NCI-H2227 treated with DMSO at 0.1 percent for 48 hours (cell line): ENCODE measurements around the gene SPEM1.

Source experiments
- DNase-seq: peaks from one replicate; lab custom pipeline; 2025; lab: John Stamatoyannopoulos, UW

Gene SPEM1

GRCh38 chr17:7419819-7420610, at the start of gene SPEM1:
Gene SPEM1 (plus strand): TSS chr17:7420324. CDS start chr17:7420385, 61 bp downstream.
- no peak for DNase-seq

- no peak for DNase-seq
Measured at GRCh38 chr17:7370853-7371252, 49.3 kb upstream of the SPEM1 start.

- no peak for DNase-seq
Measured at GRCh38 chr17:7374353-7374752, 45.8 kb upstream of the SPEM1 start.

- DNase-seq, result no peak
Measured at GRCh38 chr17:7379134-7379533, 41.0 kb upstream of the SPEM1 start.

- no peak for DNase-seq
Measured at GRCh38 chr17:7380321-7380720, 39.8 kb upstream of the SPEM1 start.

GRCh38 chr17:7380855-7381683, 39.1 kb upstream of the SPEM1 start, which contains the start of gene TNK1:
Gene TNK1 (plus strand): TSS chr17:7381089. CDS start chr17:7382927, 1,838 bp downstream.
- no peak for DNase-seq

- DNase-seq, result no peak
Measured at GRCh38 chr17:7382901-7383300, 37.2 kb upstream of the SPEM1 start.

- no peak for DNase-seq
Measured at GRCh38 chr17:7383371-7383741, 36.8 kb upstream of the SPEM1 start.

- no peak for DNase-seq
Measured at GRCh38 chr17:7383742-7384488, 36.2 kb upstream of the SPEM1 start.

GRCh38 chr17:7384489-7385081, 35.5 kb upstream of the SPEM1 start:
- no peak for DNase-seq

- DNase-seq, result no peak
Measured at GRCh38 chr17:7388856-7389255, 31.3 kb upstream of the SPEM1 start.

- no peak for DNase-seq
Measured at GRCh38 chr17:7389924-7390910, 29.9 kb upstream of the SPEM1 start.

GRCh38 chr17:7391307-7391706, 28.8 kb upstream of the SPEM1 start:
- no peak for DNase-seq

GRCh38 chr17:7392696-7393612, 27.2 kb upstream of the SPEM1 start:
- no peak for DNase-seq

GRCh38 chr17:7393613-7394451, 26.3 kb upstream of the SPEM1 start:
- DNase-seq, result no peak

- peak; percentile 53 for DNase-seq
Measured at GRCh38 chr17:7394452-7395191, 25.5 kb upstream of the SPEM1 start, which contains the start of gene PLSCR3. Gene PLSCR3 (minus strand): TSS chr17:7394525. CDS start chr17:7394110, 415 bp downstream.

- DNase-seq, result no peak
Measured at GRCh38 chr17:7396147-7396546, 24.0 kb upstream of the SPEM1 start.

- no peak for DNase-seq
Measured at GRCh38 chr17:7398612-7399011, 21.5 kb upstream of the SPEM1 start.
